ENCODE data around the gene XRCC6. TPM values are rescaled to one million over a fixed set of nuclear protein-coding genes. Genes with fewer than 3 reads are reported as not detected.

Gene XRCC6
- total and polyA plus RNA-seq, 2 of the 13 experiments (the other 11 are each of a cell fraction or from before 2014, with no cell fraction given) = 124 to 625 TPM

GRCh38 chr22:41688365-41689211, 67.5 kb downstream of the XRCC6 start, which contains the start of gene SNU13 (continued):
- TF ChIP-seq SALL2 (CRISPR knock-in tag; IDR thresholded peaks at IDR 0.05) = peak; percentile 83; the same call in 1 of the 2 replicates
- no peak for TF ChIP-seq THYN1 (CRISPR knock-in tag; IDR thresholded peaks at IDR 0.05; ENCODE audit: borderline replicate concordance, low read depth)
- no peak for TF ChIP-seq DNMT1 (CRISPR knock-in tag; IDR thresholded peaks at IDR 0.05)
- TF ChIP-seq ZKSCAN5 (CRISPR knock-in tag; IDR thresholded peaks at IDR 0.05) = no peak
- TF ChIP-seq ZNF775 (CRISPR knock-in tag; IDR thresholded peaks at IDR 0.05; ENCODE audit: borderline replicate concordance) = no peak
- peak; percentile 58; the same call in 1 of the 2 replicates for TF ChIP-seq SP4 (CRISPR knock-in tag; IDR thresholded peaks at IDR 0.05)
- no peak for TF ChIP-seq NPAS2 (CRISPR knock-in tag; IDR thresholded peaks at IDR 0.05; ENCODE audit: borderline replicate concordance)
- no peak for TF ChIP-seq NR0B2 (CRISPR knock-in tag; IDR thresholded peaks at IDR 0.05)
- peak; percentile 48; the same call in 1 of the 2 replicates for TF ChIP-seq ZNF605 (CRISPR knock-in tag; IDR thresholded peaks at IDR 0.05)
- no peak for TF ChIP-seq CENPX (CRISPR knock-in tag; IDR thresholded peaks at IDR 0.05)
- no peak for TF ChIP-seq MIER2 (CRISPR knock-in tag; IDR thresholded peaks at IDR 0.05)
- peak; percentile 40; the same call in 1 of the 2 replicates for TF ChIP-seq SMYD3 (CRISPR knock-in tag; IDR thresholded peaks at IDR 0.05)
- TF ChIP-seq THAP7 (CRISPR knock-in tag; IDR thresholded peaks at IDR 0.05) = no peak
- TF ChIP-seq PREB (CRISPR knock-in tag; IDR thresholded peaks at IDR 0.05) = no peak
- no peak for TF ChIP-seq RORA (CRISPR knock-in tag; IDR thresholded peaks at IDR 0.05)
- TF ChIP-seq ASH2L (IDR thresholded peaks at IDR 0.05; ENCODE audit: insufficient read length, low read depth, low read length) = peak; percentile 57
- TF ChIP-seq ZNF329 (CRISPR knock-in tag; IDR thresholded peaks at IDR 0.05; ENCODE audit: low read depth) = no peak
- TF ChIP-seq ZNF839 (CRISPR knock-in tag; IDR thresholded peaks at IDR 0.05; ENCODE audit: borderline replicate concordance) = no peak; the same call in 1 of the 2 replicates
- TF ChIP-seq ZBTB46 (CRISPR knock-in tag; IDR thresholded peaks at IDR 0.05; ENCODE audit: borderline replicate concordance) = no peak
- no peak for TF ChIP-seq FOXA1 (IDR thresholded peaks at IDR 0.05)
- no peak for TF ChIP-seq FOXA1 (CRISPR knock-in tag; IDR thresholded peaks at IDR 0.05)
- TF ChIP-seq ATM (IDR thresholded peaks at IDR 0.05; ENCODE audit: borderline replicate concordance) = no peak
- TF ChIP-seq TOPORS (CRISPR knock-in tag; IDR thresholded peaks at IDR 0.05) = peak; percentile 49; the same call in 1 of the 2 replicates
- no peak for TF ChIP-seq ZNF18 (CRISPR knock-in tag; IDR thresholded peaks at IDR 0.05; ENCODE audit: insufficient replicate concordance)
- TF ChIP-seq MATR3 (CRISPR knock-in tag; IDR thresholded peaks at IDR 0.05) = no peak
